Tibial nerve (tissue), 4 donors: Measurements from ENCODE around the gene SMARCD3.

Experiments
- CTCF ChIP-seq, 5 experiments: fragments of 200-600 bp in 3 of 5; fragments of 450-650 bp in 2 of 5; sonication (generic) in 3 of 5; IDR thresholded peaks; one replicate each; pipeline ENCODE4 v1.5.1; 2016 to 2019; ENCODE audit warnings: antibody characterized with exemption in 5 of 5, mild to moderate bottlenecking in 3 of 5, moderate library complexity in 2 of 5
- EP300 ChIP-seq, 2 donors: sonication (generic); formaldehyde crosslinking; IDR thresholded peaks; one replicate each; pipeline ENCODE4 v1.6.1; 2017; ENCODE audit warnings: antibody characterized with exemption in 2 of 2, mild to moderate bottlenecking in 1 of 2
- POLR2A ChIP-seq, 2 donors: fragments of 450-650 bp; IDR thresholded peaks; one replicate each; pipeline ENCODE4 v1.6.1; 2017; ENCODE audit warnings: antibody characterized with exemption in 2 of 2, mild to moderate bottlenecking in 2 of 2, moderate library complexity in 2 of 2

- no peak for TF ChIP-seq CTCF (IDR thresholded peaks at IDR 0.05)
- no peak for TF ChIP-seq EP300 (IDR thresholded peaks at IDR 0.05)
- no peak for TF ChIP-seq POLR2A (IDR thresholded peaks at IDR 0.05)
Observed at GRCh38 chr7:151274396-151274795, 25.9 kb upstream of the SMARCD3 start.
